Testis (tissue), 2 donors: ENCODE results near the gene SEH1L.

Source experiments
- CTCF ChIP-seq, 3 experiments: fragments of 450-650 bp in 2 of 3; fragments of 200-600 bp in 1 of 3; sonication (generic) in 1 of 3; IDR thresholded peaks; one replicate each; pipeline ENCODE4 v1.5.1; 2016 to 2019; ENCODE audit warnings: antibody characterized with exemption in 3 of 3, mild to moderate bottlenecking in 2 of 3, moderate library complexity in 1 of 3
- POLR2A ChIP-seq: fragments of 450-650 bp; IDR thresholded peaks from one replicate; pipeline ENCODE4 v1.6.1; 2017; ENCODE audit warnings: antibody characterized with exemption, mild to moderate bottlenecking, moderate library complexity

GRCh38 chr18:12928641-12929040 is 19.2 kb upstream of the SEH1L start:
- TF ChIP-seq CTCF (IDR thresholded peaks at IDR 0.05) (no peak), POLR2A (no peak)
